ENCODE measurements around the gene ZSWIM6. TPM values are rescaled to one million over a fixed set of nuclear protein-coding genes. Genes with fewer than 3 reads are reported as not detected.

The ZSWIM6 gene
- total RNA-seq, 6 experiments from 2014 or later = 2.8 to 7.2 (median 4.1) TPM

GRCh38 chr5:61319388-61320146 lies 12.5 kb upstream of the ZSWIM6 start:
- no peaks in the 10 kb centered on the region for H3K36me3 ChIP-seq
- intact Hi-C loops (cut with DNase I) = no loop called here
- H3K4me3 ChIP-seq = no peak overlapping the region
- H3K27me3 ChIP-seq = no peaks in the 10 kb centered on the region
- H3K4me1 ChIP-seq = no peaks in the 10 kb centered on the region
- TF ChIP-seq POLR2A (IDR thresholded peaks at IDR 0.05) = no peak
- TF ChIP-seq CTCF (IDR thresholded peaks at IDR 0.05) = no peak
- 44% methylated on average over 7 of the region's 9 CpGs for WGBS (ENCODE audit: insufficient coverage, low coverage, low lambda C conversion rate, missing lambda C conversion rate)
- peak; percentile 49 to 60 (median 54) for ATAC-seq
- no peaks in the 10 kb centered on the region for H3K9me3 ChIP-seq
- DNase-seq = no peak
- peak overlapping the region in 2 of 3 donors; percentile 33 to 39 for H3K27ac ChIP-seq

GRCh38 chr5:61320860-61321259 lies 11.2 kb upstream of the ZSWIM6 start:
- Histone ChIP-seq H3K27me3 (no peaks in the 10 kb centered on the region), H3K4me1 (no peaks in the 10 kb centered on the region), H3K9me3 (no peaks in the 10 kb centered on the region), H3K4me3 (no peak overlapping the region), H3K27ac (no peak overlapping the region), H3K36me3 (no peaks in the 10 kb centered on the region)
- intact Hi-C loops (cut with DNase I) = no loop called here
- WGBS (ENCODE audit: insufficient coverage, low coverage, low lambda C conversion rate, missing lambda C conversion rate) = 57% methylated on average over 2 of the region's 3 CpGs
- DNase-seq (no peak), ATAC-seq (peak in 3 of 4 donors; percentile 16 to 46 (median 18))
- TF ChIP-seq CTCF (IDR thresholded peaks at IDR 0.05) = no peak
- TF ChIP-seq POLR2A (IDR thresholded peaks at IDR 0.05) = no peak

- no peaks in the 10 kb centered on the region for H3K4me1 ChIP-seq
- intact Hi-C loops (cut with DNase I) = no loop called here
- TF ChIP-seq CTCF (IDR thresholded peaks at IDR 0.05) (no peak), POLR2A (IDR thresholded peaks at IDR 0.05) (no peak)
- H3K27ac ChIP-seq = no peak overlapping the region
- no peak overlapping the region for H3K4me3 ChIP-seq
- no peaks in the 10 kb centered on the region for H3K27me3 ChIP-seq
- ATAC-seq (no peak), DNase-seq (no peak)
- no peaks in the 10 kb centered on the region for H3K9me3 ChIP-seq
- WGBS (ENCODE audit: insufficient coverage, low coverage, low lambda C conversion rate, missing lambda C conversion rate) = 100% methylated on average over 2 of the region's 2 CpGs
- no peaks in the 10 kb centered on the region for H3K36me3 ChIP-seq
These were observed 10.4 kb upstream of the ZSWIM6 start for GRCh38 chr5:61321669-61322068.

- Histone ChIP-seq H3K4me1 (no peaks in the 10 kb centered on the region), H3K27ac (no peak overlapping the region), H3K4me3 (no peak overlapping the region), H3K9me3 (no peaks in the 10 kb centered on the region), H3K36me3 (no peaks in the 10 kb centered on the region), H3K27me3 (no peaks in the 10 kb centered on the region)
- TF ChIP-seq POLR2A (IDR thresholded peaks at IDR 0.05) (no peak), CTCF (IDR thresholded peaks at IDR 0.05) (no peak)
- intact Hi-C loops (cut with DNase I) = no loop called here
- WGBS (ENCODE audit: insufficient coverage, low coverage, low lambda C conversion rate, missing lambda C conversion rate) = 33% methylated on average over 3 of the region's 4 CpGs
- DNase-seq = peak in 2 of 3 donors; percentile 27 to 54
- ATAC-seq = peak; percentile 63 to 85 (median 68)
These were observed 9.0 kb upstream of the ZSWIM6 start for GRCh38 chr5:61322738-61323725.
